T-helper 1 cell treated with Interleukin-12 subunit alpha and Interleukin-12 subunit beta and Interleukin-4 antibody, amounts not matched to agents 30 μg/mL and 1 μg/mL, for 36 hours (primary cell): ENCODE results near the gene NAALADL2.
"Not testable (repeated sequence)": the region's sequence is repeated elsewhere in the genome, so short reads cannot be mapped to it uniquely, and the experiment has no call there.

Experiments used
- H3K27ac Mint-ChIP-seq: one replicate; pipeline ENCODE4 v1.8.0; 2021; ENCODE audit warnings: mild to moderate bottlenecking, mixed read lengths
- H3K27me3 Mint-ChIP-seq: one replicate; pipeline ENCODE4 v1.8.0; 2021; ENCODE audit warnings: low read depth, mixed read lengths
- H3K36me3 Mint-ChIP-seq: one replicate; pipeline ENCODE4 v1.8.0; 2021; ENCODE audit warnings: low read depth, mixed read lengths
- H3K4me1 Mint-ChIP-seq: one replicate; pipeline ENCODE4 v1.8.0; 2021; ENCODE audit warnings: low read depth, mixed read lengths
- H3K4me3 Mint-ChIP-seq: one replicate; pipeline ENCODE4 v1.8.0; 2021; ENCODE audit warnings: mild to moderate bottlenecking, moderate library complexity, mixed read lengths
- H3K9me3 Mint-ChIP-seq: one replicate; pipeline ENCODE4 v1.8.0; 2021; ENCODE audit warnings: mixed read lengths

The NAALADL2 gene

DNA sequence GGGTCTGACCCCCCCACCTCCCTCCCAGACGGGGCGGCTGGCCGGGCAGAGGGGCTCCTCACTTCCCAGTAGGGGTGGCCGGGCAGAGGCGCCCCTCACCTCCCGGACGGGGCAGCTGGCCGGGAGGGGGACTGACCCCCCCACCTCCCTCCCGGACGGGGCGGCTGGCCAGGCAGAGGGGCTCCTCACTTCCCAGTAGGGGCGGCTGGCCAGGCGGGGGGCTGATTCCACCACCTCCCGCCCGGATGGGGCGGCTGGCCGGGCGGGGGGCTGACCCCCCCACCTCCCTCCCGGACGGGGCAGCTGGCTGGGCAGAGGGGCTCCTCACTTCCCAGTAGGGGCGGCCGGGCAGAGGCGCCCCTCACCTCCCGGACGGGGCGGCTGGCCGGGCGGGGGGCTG, 272.7 kb downstream of the NAALADL2 start:
- not testable (repeated sequence) for H3K27me3 Mint-ChIP-seq, H3K27ac Mint-ChIP-seq, H3K36me3 Mint-ChIP-seq, H3K9me3 Mint-ChIP-seq, H3K4me1 Mint-ChIP-seq, H3K4me3 Mint-ChIP-seq

- H3K9me3 Mint-ChIP-seq, H3K36me3 Mint-ChIP-seq, H3K27me3 Mint-ChIP-seq, H3K4me3 Mint-ChIP-seq, H3K27ac Mint-ChIP-seq, H3K4me1 Mint-ChIP-seq: not testable (repeated sequence)
Measured at GRCh38 chr3:175132706-175133105, 273.6 kb downstream of the NAALADL2 start.

DNA sequence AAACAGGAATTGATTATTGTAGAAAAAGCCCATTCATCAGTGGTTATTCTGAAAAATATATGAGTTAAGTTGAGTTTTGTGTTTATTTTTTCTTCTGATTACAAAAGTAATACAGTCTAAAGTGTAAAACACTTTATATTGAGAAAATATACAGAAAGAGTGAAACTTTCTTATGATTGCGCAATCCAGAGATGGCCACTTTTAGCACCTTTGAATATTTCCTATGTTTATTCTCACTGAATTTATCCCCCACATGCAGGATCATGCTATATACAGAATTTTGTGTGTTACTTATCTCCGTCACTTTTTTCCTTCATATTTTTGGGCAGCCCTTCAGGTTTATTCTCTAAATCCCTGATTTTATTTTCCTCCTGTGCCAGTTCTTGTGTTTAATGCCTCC, 285.2 kb downstream of the NAALADL2 start:
- H3K27me3 Mint-ChIP-seq, result no peaks in the 10 kb centered on the region
- peaks cover 12% of the 10 kb centered on the region for H3K9me3 Mint-ChIP-seq
- H3K4me1 Mint-ChIP-seq, result no peaks in the 10 kb centered on the region
- no peak overlapping the region for H3K27ac Mint-ChIP-seq
- H3K4me3 Mint-ChIP-seq, result no peak overlapping the region
- no peaks in the 10 kb centered on the region for H3K36me3 Mint-ChIP-seq

DNA sequence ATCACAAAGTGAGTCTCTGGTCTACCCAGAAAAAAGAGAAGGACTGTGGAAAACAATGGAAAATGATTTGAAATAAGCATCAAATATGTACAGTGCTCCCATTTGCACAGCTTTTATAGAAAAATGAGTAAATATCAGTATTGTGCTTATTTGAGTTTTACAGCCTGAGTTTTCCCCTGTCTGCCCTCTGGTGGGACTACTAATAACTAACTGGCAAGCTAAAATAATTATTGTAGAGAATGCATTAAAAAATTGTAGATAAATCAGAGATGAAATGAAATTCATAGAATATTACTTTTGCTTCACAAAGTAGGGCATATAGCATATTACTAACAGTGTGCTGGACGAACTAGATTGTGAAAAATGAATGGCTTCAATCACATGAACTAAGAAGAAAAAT, 287.1 kb downstream of the NAALADL2 start:
- no peak overlapping the region for H3K27ac Mint-ChIP-seq
- H3K36me3 Mint-ChIP-seq, result no peaks in the 10 kb centered on the region
- H3K4me3 Mint-ChIP-seq, result no peak overlapping the region
- H3K9me3 Mint-ChIP-seq, result peaks cover 7% of the 10 kb centered on the region
- no peaks in the 10 kb centered on the region for H3K4me1 Mint-ChIP-seq
- H3K27me3 Mint-ChIP-seq, result no peaks in the 10 kb centered on the region

DNA sequence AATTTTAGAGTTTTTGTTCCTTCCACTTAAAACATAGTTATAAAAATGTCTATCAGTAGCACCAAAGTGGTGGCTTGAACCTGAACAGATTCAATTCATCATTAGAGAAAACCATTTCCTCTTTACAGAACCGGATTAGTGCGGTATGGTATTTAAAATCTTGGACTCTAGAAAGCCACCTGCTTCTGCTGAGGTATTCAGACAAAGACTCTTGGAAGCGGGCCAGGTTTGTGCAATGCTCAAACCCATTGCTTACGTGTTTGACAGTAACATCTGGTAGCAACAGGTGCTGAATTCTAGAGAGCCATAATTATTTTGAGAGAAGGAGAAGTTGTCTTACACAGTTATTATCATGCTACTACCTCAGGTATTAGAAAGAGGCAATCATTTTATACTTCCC, 290.5 kb downstream of the NAALADL2 start:
- no peaks in the 10 kb centered on the region for H3K27me3 Mint-ChIP-seq
- H3K4me3 Mint-ChIP-seq, result no peak overlapping the region
- no peak overlapping the region for H3K27ac Mint-ChIP-seq
- H3K36me3 Mint-ChIP-seq, result no peaks in the 10 kb centered on the region
- no peaks in the 10 kb centered on the region for H3K4me1 Mint-ChIP-seq
- peaks cover 5% of the 10 kb centered on the region for H3K9me3 Mint-ChIP-seq

GRCh38 chr3:175150812-175151401, 291.8 kb downstream of the NAALADL2 start:
- Mint-ChIP-seq H3K9me3 (no peaks in the 10 kb centered on the region), H3K27ac (no peak overlapping the region), H3K27me3 (no peaks in the 10 kb centered on the region)

GRCh38 chr3:175153595-175153994, 294.5 kb downstream of the NAALADL2 start:
- H3K27me3 Mint-ChIP-seq, result no peaks in the 10 kb centered on the region
- H3K27ac Mint-ChIP-seq, result no peak overlapping the region
- no peak overlapping the region for H3K4me3 Mint-ChIP-seq
- no peaks in the 10 kb centered on the region for H3K36me3 Mint-ChIP-seq
- no peaks in the 10 kb centered on the region for H3K9me3 Mint-ChIP-seq
- no peaks in the 10 kb centered on the region for H3K4me1 Mint-ChIP-seq

More at GRCh38 chr3:175150812-175151401, 291.8 kb downstream of the NAALADL2 start:
- Mint-ChIP-seq H3K4me3 (no peak overlapping the region), H3K4me1 (no peaks in the 10 kb centered on the region), H3K36me3 (no peaks in the 10 kb centered on the region)

DNA sequence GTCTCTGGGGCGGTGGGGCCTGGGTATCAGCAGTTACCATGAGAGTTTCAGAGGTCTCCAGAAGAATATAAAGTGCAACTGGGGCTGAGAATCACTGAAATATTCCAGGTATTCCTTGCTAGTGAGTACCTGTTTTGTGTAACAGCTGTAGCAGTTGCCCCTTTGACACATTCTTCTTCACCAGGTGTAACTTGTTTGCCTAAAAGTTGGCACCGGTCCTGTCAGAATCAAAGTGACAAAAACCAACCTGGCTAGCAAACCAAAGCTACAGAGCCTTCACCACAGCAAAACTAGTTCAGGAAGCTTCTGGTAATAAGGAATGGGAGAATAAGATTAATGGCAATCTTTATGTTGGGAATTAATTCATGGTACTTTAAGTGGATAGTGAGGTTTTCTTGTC, 296.0 kb downstream of the NAALADL2 start:
- Mint-ChIP-seq H3K36me3 (no peaks in the 10 kb centered on the region), H3K27ac (no peak overlapping the region), H3K4me3 (no peak overlapping the region), H3K4me1 (no peaks in the 10 kb centered on the region), H3K27me3 (no peaks in the 10 kb centered on the region), H3K9me3 (no peaks in the 10 kb centered on the region)

GRCh38 chr3:175159202-175159601, 300.1 kb downstream of the NAALADL2 start:
- no peaks in the 10 kb centered on the region for H3K9me3 Mint-ChIP-seq
- H3K27me3 Mint-ChIP-seq, result no peaks in the 10 kb centered on the region
- no peaks in the 10 kb centered on the region for H3K4me1 Mint-ChIP-seq
- no peak overlapping the region for H3K27ac Mint-ChIP-seq
- H3K4me3 Mint-ChIP-seq, result no peak overlapping the region
- H3K36me3 Mint-ChIP-seq, result no peaks in the 10 kb centered on the region

DNA sequence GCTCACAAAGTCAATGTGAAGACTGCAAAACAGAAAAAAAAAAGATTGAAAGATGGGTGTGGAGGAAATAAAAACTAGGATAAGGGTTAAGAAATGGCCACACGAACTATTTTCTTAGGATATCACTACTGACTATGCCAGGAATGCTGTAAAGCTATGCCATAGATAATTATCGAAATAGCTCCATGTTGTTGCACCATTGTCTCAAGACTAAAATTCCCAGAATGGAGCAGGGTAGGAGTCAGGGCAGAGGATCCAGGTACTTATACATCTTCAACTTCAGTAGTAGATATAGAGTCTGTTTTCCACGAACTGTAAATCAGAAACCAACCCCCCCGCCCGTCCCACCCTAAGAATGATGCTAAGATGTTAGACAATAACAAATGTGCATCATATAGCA, 302.2 kb downstream of the NAALADL2 start:
- no peak overlapping the region for H3K27ac Mint-ChIP-seq

DNA sequence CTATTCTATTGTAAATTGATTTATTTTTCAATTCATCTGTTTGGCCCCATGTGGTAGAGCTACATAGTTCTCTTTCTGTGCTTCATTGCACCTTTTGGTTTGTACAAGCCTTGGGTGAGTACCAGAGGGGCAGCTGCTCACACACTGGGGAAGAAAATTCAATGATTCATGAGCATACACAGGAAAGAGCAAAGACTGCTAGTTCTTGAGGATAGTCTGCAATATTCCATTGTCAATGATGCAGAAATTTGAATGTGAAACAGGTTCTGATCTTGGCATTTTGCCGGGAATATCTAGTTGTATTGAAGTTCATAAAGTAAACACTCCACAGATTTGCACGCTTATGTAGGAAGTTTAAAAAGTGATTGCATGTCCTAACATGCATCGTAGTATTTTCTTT, 304.6 kb downstream of the NAALADL2 start:
- no peak overlapping the region for H3K4me3 Mint-ChIP-seq
- H3K4me1 Mint-ChIP-seq, result no peaks in the 10 kb centered on the region
- H3K36me3 Mint-ChIP-seq, result no peaks in the 10 kb centered on the region
- no peaks in the 10 kb centered on the region for H3K27me3 Mint-ChIP-seq
- H3K9me3 Mint-ChIP-seq, result no peaks in the 10 kb centered on the region
- no peak overlapping the region for H3K27ac Mint-ChIP-seq

More for the DNA sequence above, 302.2 kb downstream of the NAALADL2 start:
- Mint-ChIP-seq H3K4me1 (no peaks in the 10 kb centered on the region), H3K36me3 (no peaks in the 10 kb centered on the region), H3K4me3 (no peak overlapping the region), H3K27me3 (no peaks in the 10 kb centered on the region), H3K9me3 (no peaks in the 10 kb centered on the region)

GRCh38 chr3:175173117-175173516, 314.0 kb downstream of the NAALADL2 start:
- not testable (repeated sequence) for H3K4me1 Mint-ChIP-seq, H3K27me3 Mint-ChIP-seq, H3K36me3 Mint-ChIP-seq, H3K27ac Mint-ChIP-seq, H3K9me3 Mint-ChIP-seq, H3K4me3 Mint-ChIP-seq

- Mint-ChIP-seq H3K4me3 (no peak overlapping the region), H3K27me3 (no peaks in the 10 kb centered on the region), H3K36me3 (no peaks in the 10 kb centered on the region), H3K9me3 (no peaks in the 10 kb centered on the region), H3K27ac (no peak overlapping the region), H3K4me1 (no peaks in the 10 kb centered on the region)
Measured at GRCh38 chr3:175176556-175176955, 317.4 kb downstream of the NAALADL2 start.

GRCh38 chr3:175179055-175179454, 319.9 kb downstream of the NAALADL2 start:
- H3K27ac Mint-ChIP-seq, result no peak overlapping the region
- H3K4me3 Mint-ChIP-seq, result no peak overlapping the region
- no peaks in the 10 kb centered on the region for H3K36me3 Mint-ChIP-seq
- H3K9me3 Mint-ChIP-seq, result no peaks in the 10 kb centered on the region
- no peaks in the 10 kb centered on the region for H3K27me3 Mint-ChIP-seq
- H3K4me1 Mint-ChIP-seq, result no peaks in the 10 kb centered on the region

GRCh38 chr3:175184392-175184791, 325.3 kb downstream of the NAALADL2 start:
- Mint-ChIP-seq H3K4me1 (no peaks in the 10 kb centered on the region), H3K4me3 (no peak overlapping the region), H3K27me3 (no peaks in the 10 kb centered on the region), H3K27ac (no peak overlapping the region), H3K36me3 (no peaks in the 10 kb centered on the region), H3K9me3 (no peaks in the 10 kb centered on the region)

- Mint-ChIP-seq H3K4me1 (no peaks in the 10 kb centered on the region), H3K9me3 (peaks cover 5% of the 10 kb centered on the region), H3K36me3 (no peaks in the 10 kb centered on the region), H3K4me3 (no peak overlapping the region), H3K27me3 (no peaks in the 10 kb centered on the region), H3K27ac (no peak overlapping the region)
Measured at GRCh38 chr3:175185903-175186302, 326.8 kb downstream of the NAALADL2 start.
